Hepatocyte (in vitro differentiated cells): ENCODE data around the gene CAPZA2. TPM values are rescaled to one million over a fixed set of nuclear protein-coding genes. Genes with fewer than 3 reads are reported as not detected.

Experiments used
- DNase-seq: peaks from one replicate; pipeline ENCODE4 v3.0.0-alpha.2; 2016; ENCODE audit warnings: low spot score
- H2AFZ ChIP-seq: fragments of 200-600 bp; sonication (generic); 2 replicates; pipeline ENCODE4 v1.6.0; 2016; ENCODE audit warnings: antibody characterized with exemption, mild to moderate bottlenecking
- H3K27ac ChIP-seq: fragments of 200-600 bp; sonication (generic); 2 replicates; pipeline ENCODE4 v1.5.1; 2016; ENCODE audit warnings: mild to moderate bottlenecking
- H3K27me3 ChIP-seq: fragments of 200-600 bp; sonication (generic); 2 replicates; pipeline ENCODE4 v1.6.1; 2016
- H3K36me3 ChIP-seq: fragments of 200-600 bp; sonication (generic); replicated peaks from 2 replicates; pipeline ENCODE4 v1.5.1; 2016; ENCODE audit warnings: low read depth; ENCODE audit not compliant: insufficient read depth
- H3K4me1 ChIP-seq: fragments of 200-600 bp; sonication (generic); 2 replicates; pipeline ENCODE4 v1.5.1; 2016; ENCODE audit warnings: mild to moderate bottlenecking, moderate library complexity; ENCODE audit not compliant: insufficient read depth
- H3K4me2 ChIP-seq: fragments of 200-600 bp; sonication (generic); 2 replicates; pipeline ENCODE4 v1.6.0; 2016
- H3K4me3 ChIP-seq: fragments of 200-600 bp; sonication (generic); 2 replicates; pipeline ENCODE4 v1.5.1; 2016; ENCODE audit warnings: mild to moderate bottlenecking
- H3K79me2 ChIP-seq: fragments of 200-600 bp; sonication (generic); 2 replicates; pipeline ENCODE4 v1.6.0; 2017; ENCODE audit warnings: mild to moderate bottlenecking
- H3K9me2 ChIP-seq: fragments of 200-600 bp; sonication (generic); replicated peaks from 2 replicates; pipeline ENCODE4 v1.6.0; 2017; ENCODE audit warnings: mild to moderate bottlenecking; ENCODE audit not compliant: insufficient read depth
- H3K9me3 ChIP-seq: fragments of 200-600 bp; sonication (generic); 2 replicates; pipeline ENCODE4 v1.5.1; 2016; ENCODE audit warnings: low read depth, mild to moderate bottlenecking
- H4K20me1 ChIP-seq: fragments of 200-600 bp; sonication (generic); 2 replicates; pipeline ENCODE4 v1.6.0; 2016; ENCODE audit warnings: mild to moderate bottlenecking; ENCODE audit not compliant: insufficient read depth, poor library complexity, severe bottlenecking
- CTCF ChIP-seq: fragments of 200-600 bp; sonication (generic); IDR thresholded peaks from 2 replicates; pipeline ENCODE4 v1.5.1; 2016; ENCODE audit warnings: antibody characterized with exemption, mild to moderate bottlenecking; ENCODE audit not compliant: poor library complexity
- EZH2 ChIP-seq: fragments of 200-600 bp; sonication (generic); IDR thresholded peaks from 2 replicates; pipeline ENCODE4 v1.6.1; 2016; ENCODE audit warnings: antibody characterized with exemption, mild to moderate bottlenecking, borderline replicate concordance
- EZH2phosphoT487 ChIP-seq: fragments of 200-600 bp; sonication (generic); IDR thresholded peaks from one replicate; pipeline ENCODE4 v1.6.1; 2018; ENCODE audit warnings: antibody characterized with exemption, mild to moderate bottlenecking, low read depth, moderate library complexity; ENCODE audit not compliant: unreplicated experiment, severe bottlenecking
- WGBS: methylation state at CpG from one replicate; pipeline ENCODE4 v1.1.6; 2016; ENCODE audit warnings: low lambda C conversion rate; ENCODE audit errors: missing lambda C conversion rate; 5-methylcytosine and 5-hydroxymethylcytosine counted together
- polyA plus RNA-seq: library from polyadenylated mRNA; unstranded; fragments of >200 nt; fragmentation: Nextera tagmentation; extraction: Ambion mirVana; gene quantifications from 2 replicates; pipeline ENCODE4 v1.2.1, GENCODE V29; 2016
- total RNA-seq: library from RNA; depleted of rRNA; stranded (reverse); fragments of >200 nt; gene quantifications from 2 replicates; pipeline ENCODE4 v1.2.3, GENCODE V29; 2014

The CAPZA2 gene
- total and polyA plus RNA-seq, 2 experiments from 2014 or later: 151 to 154 TPM

GRCh38 chr7:116851671-116852070 is 10.7 kb upstream of the CAPZA2 start:
- Histone ChIP-seq H3K9me2 (no peaks in the 10 kb centered on the region), H3K27me3 (no peaks in the 10 kb centered on the region), H3K4me1 (no peaks in the 10 kb centered on the region), H3K36me3 (no peaks in the 10 kb centered on the region), H2AFZ (no peak overlapping the region), H4K20me1 (no peaks in the 10 kb centered on the region), H3K9me3 (no peaks in the 10 kb centered on the region), H3K79me2 (no peaks in the 10 kb centered on the region), H3K27ac (no peak overlapping the region), H3K4me3 (no peak overlapping the region), H3K4me2 (no peak overlapping the region)
- 61% methylated on average over 3 of the region's 3 CpGs for WGBS
- DNase-seq: no peak
- TF ChIP-seq CTCF: no peak
- no peak for TF ChIP-seq EZH2
- TF ChIP-seq EZH2phosphoT487: no peak

DNA sequence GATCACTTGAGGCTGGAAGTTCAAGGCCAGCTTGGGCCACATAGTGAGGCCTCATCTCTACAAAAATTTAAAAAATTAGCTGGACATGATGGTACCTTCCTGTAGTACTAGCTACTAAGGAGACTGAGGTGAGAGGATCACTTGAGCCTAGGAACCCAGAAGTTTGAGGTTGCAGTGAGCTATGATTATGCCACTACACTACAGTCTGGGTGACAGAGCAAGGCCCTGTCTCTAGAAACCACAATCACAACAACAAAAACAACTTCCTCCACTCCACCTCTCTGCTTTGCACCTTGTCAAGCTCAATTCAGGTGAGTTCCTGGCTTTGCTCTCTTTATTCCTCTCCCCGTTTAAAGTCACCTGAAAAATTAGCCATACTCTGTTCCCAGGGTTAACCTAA is 8.3 kb upstream of the CAPZA2 start:
- Histone ChIP-seq H3K4me1 (no peaks in the 10 kb centered on the region), H4K20me1 (no peaks in the 10 kb centered on the region), H3K79me2 (no peaks in the 10 kb centered on the region), H3K9me3 (no peaks in the 10 kb centered on the region), H3K4me3 (no peak overlapping the region), H3K27ac (no peak overlapping the region), H3K4me2 (no peak overlapping the region), H3K36me3 (no peaks in the 10 kb centered on the region), H2AFZ (no peak overlapping the region), H3K9me2 (no peaks in the 10 kb centered on the region), H3K27me3 (no peaks in the 10 kb centered on the region)
- no peak for TF ChIP-seq EZH2phosphoT487
- no peak for TF ChIP-seq EZH2
- TF ChIP-seq CTCF: no peak
- 100% methylated on average over 1 of the region's 1 CpG for WGBS
- no peak for DNase-seq

GRCh38 chr7:116857052-116857451 is 5.3 kb upstream of the CAPZA2 start:
- TF ChIP-seq CTCF: no peak
- no peak for TF ChIP-seq EZH2
- no peak for TF ChIP-seq EZH2phosphoT487

GRCh38 chr7:116859323-116859722 is 3.1 kb upstream of the CAPZA2 start:
- Histone ChIP-seq H4K20me1 (peaks cover 14% of the 10 kb centered on the region), H3K36me3 (no peaks in the 10 kb centered on the region), H3K9me3 (no peaks in the 10 kb centered on the region), H3K27me3 (no peaks in the 10 kb centered on the region), H3K9me2 (no peaks in the 10 kb centered on the region), H3K4me2 (no peak overlapping the region), H3K79me2 (peaks cover 16% of the 10 kb centered on the region), H3K27ac (no peak overlapping the region), H3K4me1 (peaks cover 4% of the 10 kb centered on the region), H3K4me3 (no peak overlapping the region), H2AFZ (no peak overlapping the region)
- 97% methylated on average over 1 of the region's 1 CpG for WGBS
- TF ChIP-seq EZH2phosphoT487 (no peak), CTCF (no peak), EZH2 (no peak)
- no peak for DNase-seq

More at GRCh38 chr7:116857052-116857451, 5.3 kb upstream of the CAPZA2 start:
- no peaks in the 10 kb centered on the region for H3K9me2 ChIP-seq
- no peaks in the 10 kb centered on the region for H3K27me3 ChIP-seq
- no peak overlapping the region for H3K4me3 ChIP-seq
- no peaks in the 10 kb centered on the region for H4K20me1 ChIP-seq
- no peaks in the 10 kb centered on the region for H3K9me3 ChIP-seq
- H3K79me2 ChIP-seq: no peaks in the 10 kb centered on the region
- no peaks in the 10 kb centered on the region for H3K4me1 ChIP-seq
- no peak overlapping the region for H3K4me2 ChIP-seq
- no peak overlapping the region for H3K27ac ChIP-seq
- WGBS: 62% methylated on average over 2 of the region's 2 CpGs
- DNase-seq: no peak
- no peak overlapping the region for H2AFZ ChIP-seq
- no peaks in the 10 kb centered on the region for H3K36me3 ChIP-seq
